GM21529 (cell line): ENCODE results near the gene DENND1A.
A peak's percentile ranks its signal among the peaks of the same experiment; 100 is the strongest.
"Not testable (repeated sequence)": the region's sequence is repeated elsewhere in the genome, so short reads cannot be mapped to it uniquely, and the experiment has no call there.

ENCODE experiments used
- ATAC-seq: cut with Tn5 transposase; IDR thresholded peaks from one replicate; pipeline ENCODE4 v1.9.1; 2021; ENCODE audit not compliant: unreplicated experiment

DENND1A gene

GRCh38 chr9:123742009-123742767 lies 187.7 kb downstream of the DENND1A start:
- no peak for ATAC-seq

- ATAC-seq = no peak
Measured at GRCh38 chr9:123741214-123741613, 188.7 kb downstream of the DENND1A start.

- ATAC-seq = no peak
Measured at GRCh38 chr9:123739902-123740301, 190.0 kb downstream of the DENND1A start.

- ATAC-seq = no peak
Measured at GRCh38 chr9:123739387-123739786, 190.5 kb downstream of the DENND1A start.

DNA sequence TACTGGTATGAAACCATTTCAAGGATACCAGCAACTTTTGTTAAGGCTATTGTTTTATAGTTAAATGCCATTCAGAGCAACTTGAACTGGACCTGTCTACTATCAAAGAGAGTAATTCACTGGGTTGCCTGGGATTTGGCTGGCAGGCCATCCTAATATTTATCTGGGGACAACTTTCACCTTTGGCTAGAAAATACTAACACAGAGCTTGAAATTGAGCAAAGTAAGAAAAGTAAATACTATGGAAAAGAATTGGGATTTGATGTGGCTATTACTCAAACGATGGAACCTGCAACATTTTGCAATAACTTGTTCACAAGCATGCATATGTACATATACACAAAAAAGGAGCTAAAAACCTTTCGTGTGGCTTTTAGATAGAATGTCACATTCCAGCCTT lies 191.3 kb downstream of the DENND1A start:
- no peak for ATAC-seq

- ATAC-seq = no peak
Measured at GRCh38 chr9:123735376-123735775, 194.6 kb downstream of the DENND1A start.

DNA sequence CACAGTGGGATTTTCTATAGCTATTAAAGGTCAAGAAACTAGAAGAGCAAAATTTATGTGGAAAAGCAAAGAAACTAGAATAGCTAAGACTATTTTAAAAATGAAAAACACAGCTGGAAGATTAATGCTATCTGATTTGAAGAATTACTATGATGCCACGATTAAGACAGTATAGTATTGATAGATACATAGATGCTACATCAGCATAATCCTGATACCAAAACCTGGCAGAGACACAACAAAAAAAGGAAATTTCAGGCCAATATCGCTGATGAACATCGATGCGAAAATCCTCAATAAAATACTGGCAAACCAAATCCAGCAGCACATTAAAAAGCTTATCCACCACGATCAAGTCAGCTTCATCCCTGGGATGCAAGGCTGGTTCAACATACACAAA lies 201.4 kb downstream of the DENND1A start:
- not testable (repeated sequence) for ATAC-seq

DNA sequence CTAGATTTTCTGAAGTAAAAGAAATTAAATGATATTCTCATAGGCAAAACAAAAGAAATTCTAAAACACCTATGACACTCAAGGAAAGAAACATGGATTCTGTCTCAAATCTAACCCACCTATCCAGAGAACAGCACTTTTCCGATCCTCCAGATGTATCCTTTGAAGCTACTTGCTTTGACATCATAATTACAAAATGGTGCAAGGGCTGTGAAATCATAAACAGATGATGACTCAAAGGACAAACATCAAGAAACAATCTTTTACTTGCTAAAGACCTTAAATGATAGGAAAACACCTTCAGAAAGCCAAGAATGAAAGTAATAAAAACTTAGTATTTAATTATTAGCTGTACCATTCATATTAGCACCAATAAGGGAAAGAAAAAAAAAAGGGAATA lies 202.6 kb downstream of the DENND1A start:
- no peak for ATAC-seq

GRCh38 chr9:123725389-123725788 lies 204.5 kb downstream of the DENND1A start:
- ATAC-seq = no peak

DNA sequence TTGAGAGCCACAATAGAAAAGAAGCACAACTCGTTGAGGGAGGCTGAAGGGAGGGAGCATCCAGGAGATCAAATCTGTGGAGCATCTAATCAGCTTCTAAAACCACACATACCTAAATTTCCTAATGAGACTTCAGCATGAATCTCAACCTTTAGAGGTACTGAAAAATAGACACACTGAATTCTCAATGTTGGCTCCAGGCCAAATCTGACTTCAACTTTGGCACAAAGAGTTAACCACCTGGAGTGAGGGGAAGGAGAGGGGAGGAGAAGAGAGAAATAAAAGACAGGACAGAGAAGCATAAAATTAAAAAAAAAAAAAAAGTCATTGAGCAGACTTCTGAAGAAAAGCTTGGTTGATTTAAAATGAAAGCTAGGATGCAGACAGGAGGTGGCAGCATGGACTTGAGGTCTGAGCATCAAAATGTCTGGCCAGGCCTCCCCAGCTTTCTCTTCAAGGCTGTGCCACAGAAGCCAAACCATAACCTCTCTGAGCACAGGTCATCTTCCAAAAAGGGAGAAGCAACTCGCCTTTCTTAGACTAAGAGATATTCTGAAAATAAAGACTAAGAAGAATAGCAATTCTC lies 205.6 kb downstream of the DENND1A start:
- ATAC-seq = no peak

DNA sequence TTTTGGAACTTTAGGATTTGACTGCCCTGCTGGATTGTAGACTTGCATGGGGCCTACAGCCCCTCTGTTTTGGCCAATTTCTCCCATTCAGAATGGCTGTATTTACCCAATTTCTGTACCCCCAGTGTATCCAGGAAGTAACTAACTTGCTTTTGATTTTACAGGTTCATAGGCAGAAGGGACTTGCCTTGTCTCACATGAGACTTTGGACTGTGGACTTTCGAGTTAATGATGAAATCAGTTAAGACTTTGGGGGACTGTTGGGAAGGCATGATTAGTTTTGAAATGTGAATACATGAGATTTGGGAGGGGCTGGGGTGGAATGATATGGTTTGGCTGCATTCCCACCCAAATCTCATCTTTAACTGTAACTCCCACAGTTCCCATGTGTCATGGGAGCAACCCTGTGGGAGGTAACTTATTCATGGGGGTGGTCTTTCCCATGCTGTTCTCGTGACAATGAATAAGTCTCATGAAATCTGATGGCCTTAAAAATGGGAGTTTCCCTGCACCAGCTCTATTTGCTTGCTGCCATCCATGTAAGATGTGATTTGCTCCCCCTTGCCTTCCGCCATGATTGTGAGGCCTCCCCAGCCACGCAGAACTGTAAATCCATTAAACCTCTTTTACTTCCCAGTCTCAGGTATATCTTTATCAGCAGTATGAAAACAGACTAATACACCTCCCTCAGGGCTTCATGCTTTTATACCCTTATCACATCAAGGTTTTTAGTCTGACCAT lies 206.6 kb downstream of the DENND1A start:
- ATAC-seq = no peak

GRCh38 chr9:123722378-123722777 lies 207.5 kb downstream of the DENND1A start:
- ATAC-seq = no peak

GRCh38 chr9:123718188-123718587 lies 211.7 kb downstream of the DENND1A start:
- ATAC-seq = no peak

DNA sequence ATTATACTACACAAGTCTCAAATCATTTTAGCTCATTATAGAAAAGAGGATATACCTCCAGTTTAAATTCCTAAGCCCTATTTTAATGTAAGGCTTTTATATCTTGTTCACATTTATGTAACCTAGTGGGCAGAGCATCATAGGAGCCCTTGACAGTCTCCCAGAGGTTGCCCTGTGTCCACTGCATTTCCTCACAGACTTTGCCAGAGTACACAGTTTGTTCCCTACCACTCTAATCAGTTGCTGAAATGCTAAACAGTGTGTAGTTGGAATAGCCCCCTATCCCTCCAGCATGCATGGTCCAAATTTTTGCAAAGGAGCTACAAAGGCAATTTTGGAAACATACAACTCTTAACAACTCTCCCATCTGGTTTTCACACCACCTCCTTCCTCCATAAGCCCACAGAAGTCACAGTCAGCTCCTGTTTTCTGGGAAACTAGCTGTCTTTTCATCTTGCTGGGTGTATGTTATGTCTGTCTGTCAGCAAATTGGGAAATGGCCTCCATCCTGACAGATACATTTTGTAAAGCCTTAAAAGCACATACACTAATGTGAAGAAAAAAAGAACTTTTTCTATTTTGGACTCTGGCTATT lies 212.2 kb downstream of the DENND1A start:
- ATAC-seq = no peak

DNA sequence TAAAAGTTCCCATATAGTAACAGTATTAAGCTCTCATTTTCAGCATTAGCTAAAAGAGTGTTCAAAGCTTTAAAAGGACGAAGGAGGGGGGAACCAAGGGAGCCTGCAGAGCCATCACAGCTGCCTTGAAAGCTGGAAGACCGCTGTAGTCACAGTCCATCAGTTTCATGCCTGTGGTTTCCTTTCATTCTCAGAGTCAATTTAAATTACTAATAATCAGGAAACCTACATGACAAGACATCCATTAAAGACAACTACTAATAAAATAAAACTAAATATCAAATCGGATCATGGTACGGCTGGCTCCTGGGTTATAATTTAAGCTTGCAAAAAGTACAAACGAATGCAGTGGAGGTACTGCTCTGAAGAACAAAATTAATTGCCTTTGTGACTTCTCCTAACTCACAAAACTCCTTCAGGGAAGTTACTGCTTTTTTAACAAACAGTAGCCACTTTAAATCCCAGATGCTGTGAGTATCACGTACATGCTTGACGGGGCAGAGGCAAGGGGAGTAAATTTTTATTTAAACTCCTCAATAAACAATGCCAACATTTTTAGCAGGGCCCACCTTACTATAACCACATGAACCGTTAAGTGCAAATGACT lies 213.5 kb downstream of the DENND1A start:
- ATAC-seq = no peak

GRCh38 chr9:123715258-123715657 lies 214.7 kb downstream of the DENND1A start:
- ATAC-seq = no peak

GRCh38 chr9:123713282-123713681 lies 216.6 kb downstream of the DENND1A start:
- no peak for ATAC-seq

DNA sequence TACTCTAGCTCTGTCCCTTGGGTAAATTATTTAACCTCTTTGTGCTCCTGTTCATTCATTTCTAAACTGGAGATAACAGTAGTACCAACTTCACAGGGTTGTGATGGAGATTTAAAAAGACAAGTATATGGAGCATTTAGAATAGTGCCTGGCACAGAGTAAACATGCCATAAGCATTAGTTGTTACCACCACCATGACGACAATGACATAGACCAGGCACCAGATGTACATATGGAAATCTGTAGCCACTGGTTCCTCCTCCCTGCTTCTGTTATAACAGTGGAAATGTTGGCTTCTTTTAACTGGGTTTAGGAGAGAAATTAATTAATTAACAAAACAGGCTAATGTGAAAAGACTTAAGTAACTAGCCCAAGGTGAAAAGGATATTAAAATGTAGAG lies 217.5 kb downstream of the DENND1A start:
- no peak for ATAC-seq

DNA sequence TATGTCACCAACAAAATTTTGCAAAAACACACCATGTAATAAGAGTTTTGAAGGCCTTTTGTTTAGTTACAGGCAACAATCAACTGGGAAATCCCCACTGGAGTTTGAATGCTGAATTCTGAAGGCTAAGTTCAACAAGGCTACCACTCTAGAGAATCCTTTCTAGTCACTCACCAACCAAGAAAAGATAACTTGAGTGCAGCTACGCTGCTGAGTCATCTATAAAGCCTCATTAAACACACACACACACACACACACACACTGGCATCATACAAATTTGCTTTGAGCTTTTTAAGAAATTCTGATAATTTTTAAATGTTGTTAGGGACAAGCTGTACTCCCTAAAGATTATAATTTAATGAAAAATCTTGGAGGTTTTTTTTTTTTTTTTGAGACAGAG lies 219.6 kb downstream of the DENND1A start:
- ATAC-seq = no peak

DNA sequence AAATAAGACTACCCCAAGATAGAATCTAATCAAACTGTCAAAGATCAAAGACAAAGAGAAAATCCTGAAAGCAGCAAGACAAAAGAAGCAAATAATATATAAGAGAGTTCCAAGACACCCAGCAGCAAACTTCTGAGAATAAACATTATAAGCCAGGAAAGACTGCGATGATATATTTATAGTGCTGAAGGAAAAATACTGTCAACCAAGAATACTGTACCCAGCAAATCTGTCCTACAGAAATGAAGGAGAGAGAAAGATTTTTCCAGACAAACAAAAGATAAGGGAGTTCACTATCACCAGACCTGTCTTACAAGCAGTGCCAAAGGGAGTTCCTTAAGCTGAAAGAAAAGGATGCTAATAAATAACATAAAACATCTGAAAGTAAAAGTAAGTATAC lies 227.4 kb downstream of the DENND1A start:
- no peak for ATAC-seq

DNA sequence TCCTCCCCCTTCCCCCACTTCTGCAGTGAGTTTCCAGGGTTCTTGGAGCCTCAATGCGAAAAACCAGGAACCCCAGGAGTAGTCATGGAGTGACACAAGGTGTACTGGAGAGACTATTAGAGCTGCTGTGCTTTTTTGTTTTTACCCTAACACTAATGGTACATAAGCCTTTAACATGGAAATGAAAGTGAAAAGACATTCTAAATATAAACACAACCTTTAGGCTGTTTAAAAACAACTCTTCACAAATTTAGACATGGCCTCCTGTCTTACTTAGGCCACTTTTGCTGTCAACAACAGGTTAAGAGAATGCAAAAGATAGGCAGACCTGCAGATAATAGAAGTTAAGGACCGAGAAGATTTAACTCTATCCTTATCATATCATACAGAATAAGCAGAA lies 232.2 kb downstream of the DENND1A start:
- peak; percentile 62 for ATAC-seq
